ENCODE results near the gene HRAS. TPM values are rescaled to one million over a fixed set of nuclear protein-coding genes. Genes with fewer than 3 reads are reported as not detected.

Gene HRAS
- polyA plus RNA-seq, 5 donors, result 27.3 to 63.3 (median 38.2) TPM

DNA sequence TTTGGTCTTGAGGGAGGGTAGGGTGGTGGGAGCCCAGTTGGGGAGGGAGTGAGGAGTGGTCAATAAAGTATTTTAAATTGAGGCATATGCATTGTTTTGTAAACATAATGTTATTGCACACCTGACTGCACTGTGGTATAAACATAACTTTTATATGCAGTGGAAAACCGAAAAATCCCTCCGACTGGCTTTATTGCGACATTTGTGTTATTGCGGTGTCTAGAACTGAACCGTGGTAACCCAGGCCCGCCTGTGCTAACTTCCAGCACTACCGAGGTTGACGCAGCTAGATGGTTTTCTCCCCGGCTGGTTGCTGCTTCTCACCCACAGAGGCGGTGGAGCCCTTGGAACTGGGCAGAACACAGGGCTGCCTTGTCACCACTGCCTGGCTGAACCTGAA, 20.8 kb downstream of the HRAS start:
- no peak for DNase-seq

DNA sequence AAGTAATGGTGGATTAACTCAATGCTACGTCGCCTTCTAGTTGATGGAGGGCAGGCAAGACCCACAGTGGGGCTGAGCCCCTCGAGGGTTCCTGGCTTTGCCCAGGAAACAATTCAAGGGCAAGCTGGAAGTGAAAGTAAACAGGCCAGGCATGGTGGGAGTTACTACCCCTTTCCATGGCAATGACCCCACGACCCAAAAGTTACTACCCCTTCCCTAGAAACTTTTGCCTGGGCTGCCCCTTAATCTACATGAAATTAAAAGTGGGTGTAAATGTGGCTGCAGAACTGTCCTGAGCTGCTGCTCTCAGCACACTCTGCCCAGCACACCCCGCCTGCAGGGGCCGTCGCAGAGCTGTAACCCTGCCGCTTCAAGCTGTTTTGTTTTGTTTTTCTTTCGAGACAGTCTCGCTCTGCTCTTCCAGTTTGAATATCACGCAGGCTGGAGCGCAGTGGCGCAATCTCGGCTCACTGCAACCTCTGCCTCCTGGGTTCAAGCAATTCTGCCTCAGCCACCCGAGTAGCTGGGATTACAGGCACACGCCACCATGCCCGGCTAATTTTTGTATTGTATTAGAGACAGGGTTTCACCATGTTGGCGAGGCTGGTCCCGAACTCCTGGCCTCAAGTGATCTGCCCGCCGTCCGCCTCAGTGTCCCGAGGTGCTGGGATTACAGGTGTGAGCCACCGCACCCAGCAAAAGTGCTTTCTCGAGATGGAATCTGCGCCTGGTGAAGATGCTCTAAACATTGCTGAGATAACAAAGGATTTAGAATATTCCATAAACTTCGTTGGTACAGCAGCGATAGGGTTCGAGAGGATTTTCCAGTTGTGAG, 22.4 kb downstream of the HRAS start:
- DNase-seq, result no peak

DNA sequence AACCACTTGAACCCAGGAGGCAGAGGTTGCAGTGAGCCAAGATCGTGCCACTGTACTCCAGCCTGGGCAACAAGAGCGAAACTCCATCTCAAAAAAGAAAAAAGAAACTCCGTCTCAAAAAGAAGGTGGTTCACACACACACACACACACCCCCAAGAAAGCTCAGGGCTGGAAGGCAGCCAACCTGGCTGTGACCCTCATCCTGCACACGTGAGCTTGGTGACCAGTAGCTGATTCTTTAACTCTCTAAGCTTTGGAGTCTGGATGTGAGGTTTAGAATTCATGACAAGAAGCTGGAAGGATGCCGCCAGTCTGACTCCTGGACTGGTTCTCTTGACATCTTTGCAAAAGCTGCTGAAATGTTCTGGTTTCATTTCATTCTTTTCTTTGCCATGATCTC, 26.4 kb downstream of the HRAS start:
- no peak for DNase-seq

DNA sequence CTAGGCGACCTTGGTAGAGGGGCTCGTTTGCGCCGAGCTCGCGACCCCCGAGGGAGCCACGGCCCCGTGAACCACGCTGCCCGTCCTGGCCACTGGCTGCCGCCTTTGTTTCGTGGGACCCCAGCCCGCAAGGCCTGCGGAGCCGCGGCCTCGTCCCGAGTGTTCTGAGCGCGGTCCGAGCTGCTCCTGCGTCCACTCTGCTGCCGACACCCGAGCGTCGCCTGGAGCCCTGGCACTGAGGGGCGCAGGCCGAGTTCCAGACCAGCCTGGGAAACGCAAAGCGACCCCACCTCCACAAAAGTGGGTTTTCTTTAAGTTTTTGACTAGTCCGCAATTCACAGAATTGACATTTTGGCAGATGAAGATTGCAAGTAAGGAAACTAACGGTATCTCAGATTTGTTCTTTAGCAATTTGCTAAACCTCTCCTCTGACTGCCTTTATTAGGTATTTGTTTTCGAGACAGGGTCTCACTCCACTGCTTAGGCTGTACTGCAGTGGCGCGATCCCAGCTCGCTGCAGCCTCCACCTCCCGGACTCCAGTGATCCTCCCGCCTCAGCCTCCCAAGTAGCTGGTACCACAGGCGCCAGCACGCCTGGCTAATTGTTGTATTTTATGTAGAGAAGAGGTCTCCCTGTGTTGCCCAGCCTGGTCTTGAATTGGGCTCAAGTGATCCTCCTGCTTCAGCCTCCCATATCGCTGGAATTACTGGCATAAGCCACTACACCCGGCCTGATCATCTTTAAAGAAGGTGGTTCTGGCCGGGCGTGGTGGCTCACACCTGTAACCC, 27.5 kb downstream of the HRAS start:
- DNase-seq, result no peak

DNA sequence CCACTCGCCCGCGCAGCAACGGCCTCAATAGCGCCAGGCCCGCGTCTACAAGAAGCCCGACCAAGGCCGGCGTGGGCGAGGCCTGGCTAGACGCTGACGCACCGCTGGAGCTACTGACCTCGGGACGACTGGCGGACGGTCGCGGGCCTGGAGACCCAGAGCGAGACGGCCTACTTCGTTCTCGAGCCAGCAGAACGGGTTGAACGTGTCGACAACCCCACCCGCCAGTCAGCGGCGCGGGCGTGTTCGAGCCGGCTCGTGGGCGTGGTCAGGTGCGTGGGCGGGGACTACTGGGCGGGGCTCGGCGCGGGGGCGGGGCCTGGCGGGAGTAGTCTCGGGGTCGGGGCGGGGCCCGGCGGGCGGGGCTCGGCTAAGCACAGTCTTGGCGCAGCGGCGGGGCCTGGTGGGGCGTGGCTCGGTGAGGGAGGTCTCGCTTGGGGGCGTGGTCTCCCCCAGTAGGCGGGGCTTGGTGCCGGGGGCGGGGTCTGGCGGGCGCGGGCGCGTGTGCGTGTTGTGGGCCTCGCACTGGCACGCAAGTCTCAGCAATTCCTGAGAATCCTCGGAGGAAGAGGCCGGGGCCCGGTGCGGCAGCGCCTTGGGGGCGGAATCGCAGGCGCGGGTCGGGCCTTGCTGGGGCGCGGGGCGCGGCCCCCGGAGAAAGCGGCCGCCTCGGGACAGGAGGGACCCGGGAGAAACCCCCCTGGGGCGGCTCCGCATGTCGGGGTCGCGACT, 28.2 kb downstream of the HRAS start, which contains the start of gene RNH1:
TSS of gene RNH1 (minus strand) at position 248 of the 732 bp plus-strand sequence. CDS start 5,080 bp downstream, outside the sequence.
- peak; percentile 91 to 92 for DNase-seq

DNA sequence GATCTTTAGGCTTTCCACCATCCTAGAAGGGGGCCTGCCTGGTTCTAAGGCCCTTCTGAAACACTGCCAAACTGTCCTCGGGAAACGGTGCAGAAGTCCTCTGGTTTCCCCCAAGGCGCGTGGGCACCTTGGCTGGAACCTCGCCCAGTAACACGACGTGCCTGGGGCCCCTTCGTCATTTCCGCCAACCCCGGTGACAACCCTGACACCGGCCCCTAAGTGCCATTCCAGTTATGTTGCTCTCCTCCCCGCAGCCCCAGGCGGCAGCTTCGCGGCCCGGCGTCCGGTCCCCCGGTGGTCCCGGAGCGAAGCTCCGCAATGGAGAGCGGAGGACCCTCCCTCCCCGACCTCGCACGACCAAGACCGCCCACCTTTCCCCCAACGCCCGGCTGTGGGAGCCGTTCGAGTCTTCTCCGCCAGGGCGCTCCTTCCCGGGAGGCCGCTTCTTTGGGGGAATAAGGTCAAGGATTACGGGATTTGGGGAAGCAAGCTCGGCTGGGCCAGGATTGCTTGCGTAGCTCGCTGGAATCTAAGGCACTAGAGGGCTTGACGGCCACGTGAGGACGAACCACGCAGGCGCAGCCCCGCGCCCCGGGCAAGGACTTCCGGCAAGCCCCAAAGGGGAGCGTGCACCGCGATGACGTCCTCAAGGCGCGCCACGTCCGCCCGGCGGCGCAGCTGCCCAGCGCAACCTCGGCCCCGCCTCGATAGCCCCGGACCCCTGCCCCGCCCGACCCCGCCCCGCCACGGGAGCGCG, 29.0 kb downstream of the HRAS start:
- peak; percentile 98 for DNase-seq

DNA sequence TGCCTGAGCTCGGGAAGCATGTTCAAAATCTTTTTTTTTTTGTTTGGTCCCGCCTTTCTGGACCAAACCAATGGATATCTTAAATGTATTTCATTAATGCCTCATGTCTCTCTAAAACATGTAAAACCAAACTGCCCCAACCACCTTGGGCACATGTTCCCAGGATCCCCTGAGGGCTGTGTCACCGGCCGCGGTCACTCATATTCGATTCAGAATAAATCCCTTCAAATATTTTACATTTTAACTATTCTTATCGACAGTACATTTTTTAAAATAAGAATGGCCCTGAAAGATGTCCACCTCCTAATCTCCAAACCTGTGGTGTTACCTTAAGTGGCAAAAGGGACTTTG, 30.4 kb downstream of the HRAS start:
- DNase-seq, result no peak

DNA sequence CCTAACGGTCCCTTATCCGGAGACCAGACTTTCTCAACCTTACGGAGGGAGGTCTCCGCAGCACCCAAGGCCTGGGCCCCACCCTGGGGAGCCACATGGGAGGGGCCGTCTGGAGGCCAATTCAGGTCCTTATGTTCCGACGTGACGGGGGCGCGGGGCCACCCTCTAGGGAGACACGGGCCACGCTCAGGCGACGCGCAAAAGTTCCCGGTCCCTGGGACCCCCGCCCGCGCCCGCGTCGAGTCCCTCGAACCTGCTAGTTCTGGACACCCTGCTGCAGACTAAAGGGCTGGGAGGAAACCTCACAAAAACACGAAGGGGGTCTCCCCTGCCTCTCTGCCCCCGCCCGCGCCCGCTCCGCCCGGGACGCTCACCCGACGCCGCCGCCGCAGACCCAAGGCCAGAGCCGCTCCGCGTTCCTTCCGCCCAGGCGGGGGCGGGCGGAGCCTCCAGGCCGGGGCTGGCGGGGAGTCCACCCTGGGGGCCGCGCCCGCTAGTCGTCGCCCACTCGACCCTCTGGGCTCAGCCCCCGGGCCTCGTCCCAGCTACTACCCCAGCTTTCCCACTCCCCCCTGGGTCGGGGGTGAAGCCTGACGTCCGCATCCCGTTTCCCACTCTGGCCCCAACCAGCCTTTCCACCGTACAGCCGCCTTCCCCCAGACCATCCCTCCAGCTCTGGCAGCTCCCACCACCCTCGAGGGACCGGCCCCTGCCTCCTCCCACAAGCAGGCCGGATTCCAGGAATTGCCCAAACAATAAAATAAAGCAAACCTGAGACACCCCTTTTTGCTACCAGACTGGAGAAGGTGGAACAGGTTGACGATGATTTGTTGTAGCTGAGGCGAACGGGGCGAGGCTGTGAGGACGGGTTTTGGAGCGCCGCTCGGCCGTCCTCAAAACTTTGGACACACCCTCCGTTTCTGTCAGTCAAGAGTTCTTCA, 31.1 kb downstream of the HRAS start:
- DNase-seq, result peak in 1 of 2 donors; percentile 28

DNA sequence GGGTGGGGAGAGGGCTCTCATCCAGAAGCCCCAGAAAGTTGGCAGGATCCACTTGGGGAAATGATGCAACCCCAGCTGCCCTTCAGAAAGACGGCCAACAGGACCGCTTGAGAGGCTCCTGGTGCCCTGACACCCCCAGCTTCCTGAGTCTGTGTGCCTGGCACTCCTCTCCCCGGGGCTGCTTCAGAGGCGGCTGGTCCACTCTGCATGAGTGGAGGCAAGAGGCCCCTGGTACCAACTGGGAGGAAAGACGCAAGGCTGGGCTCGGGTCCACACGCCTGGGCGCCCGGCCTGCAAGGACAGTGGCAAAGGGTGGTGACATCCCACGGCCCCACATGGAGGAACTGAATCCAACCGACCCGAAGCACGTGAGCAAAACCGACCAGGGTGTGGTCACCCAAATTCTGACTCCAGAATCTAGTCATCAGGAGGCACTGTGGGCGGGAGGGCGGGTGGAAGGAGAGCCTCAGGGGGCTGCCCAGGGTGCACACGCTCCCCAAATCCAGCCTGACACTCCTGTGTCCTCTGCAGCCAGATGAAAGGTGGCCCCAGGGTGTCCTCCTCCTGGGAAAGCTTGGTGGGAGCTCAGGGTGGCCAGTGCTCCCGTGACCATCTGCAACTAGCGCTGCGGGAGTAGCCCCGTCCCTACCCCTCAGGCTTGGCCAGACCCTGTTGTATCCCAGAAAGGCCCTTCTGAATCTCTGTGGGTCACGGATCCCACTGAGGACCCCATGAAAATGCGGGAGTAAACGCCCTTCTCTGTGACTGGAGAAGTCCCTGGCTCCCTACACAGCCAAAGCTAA, 32.0 kb downstream of the HRAS start:
- no peak for DNase-seq

DNA sequence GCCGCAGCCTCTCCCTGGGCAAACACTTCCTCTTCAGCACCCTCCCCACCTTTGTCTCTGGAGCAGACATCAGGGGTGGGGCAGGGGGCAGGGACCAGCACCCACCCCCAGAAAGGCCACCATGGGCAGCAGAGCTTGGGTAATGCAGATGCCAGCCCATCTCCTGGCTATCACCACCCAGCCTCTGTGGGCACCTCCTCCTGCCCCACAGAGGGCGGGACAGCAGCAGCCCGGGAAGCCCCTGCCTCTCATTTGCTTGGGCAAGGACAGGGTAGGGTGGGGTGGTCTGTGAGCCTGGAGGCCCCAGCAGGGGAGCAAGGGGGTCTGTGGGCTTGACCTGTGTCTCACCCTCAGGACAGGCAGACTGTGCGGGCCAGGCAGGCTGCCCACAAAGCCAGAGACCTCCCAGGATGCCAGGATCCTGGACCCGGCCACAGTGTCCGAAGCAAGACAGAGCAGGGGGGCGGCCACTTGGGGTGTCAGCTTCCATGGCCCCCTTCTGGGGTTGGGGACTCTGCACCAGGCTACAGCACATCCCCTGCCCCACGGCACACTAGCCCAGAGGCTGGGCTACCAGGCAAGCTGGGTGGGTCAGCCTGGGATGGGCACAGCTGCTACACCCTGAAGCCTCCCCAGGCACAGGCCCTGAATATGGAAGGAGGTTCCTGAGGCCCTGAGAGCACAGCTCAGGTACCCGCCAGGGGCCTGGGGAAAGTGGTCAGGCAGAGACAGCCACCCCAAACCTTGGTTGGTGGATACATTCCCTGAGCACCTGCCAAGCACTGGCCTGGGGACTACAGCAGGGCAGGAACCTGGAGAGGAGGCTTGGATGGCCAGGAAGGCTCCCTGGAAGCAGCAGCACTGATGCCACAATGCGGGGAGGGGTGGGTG, 32.8 kb downstream of the HRAS start:
- no peak for DNase-seq

DNA sequence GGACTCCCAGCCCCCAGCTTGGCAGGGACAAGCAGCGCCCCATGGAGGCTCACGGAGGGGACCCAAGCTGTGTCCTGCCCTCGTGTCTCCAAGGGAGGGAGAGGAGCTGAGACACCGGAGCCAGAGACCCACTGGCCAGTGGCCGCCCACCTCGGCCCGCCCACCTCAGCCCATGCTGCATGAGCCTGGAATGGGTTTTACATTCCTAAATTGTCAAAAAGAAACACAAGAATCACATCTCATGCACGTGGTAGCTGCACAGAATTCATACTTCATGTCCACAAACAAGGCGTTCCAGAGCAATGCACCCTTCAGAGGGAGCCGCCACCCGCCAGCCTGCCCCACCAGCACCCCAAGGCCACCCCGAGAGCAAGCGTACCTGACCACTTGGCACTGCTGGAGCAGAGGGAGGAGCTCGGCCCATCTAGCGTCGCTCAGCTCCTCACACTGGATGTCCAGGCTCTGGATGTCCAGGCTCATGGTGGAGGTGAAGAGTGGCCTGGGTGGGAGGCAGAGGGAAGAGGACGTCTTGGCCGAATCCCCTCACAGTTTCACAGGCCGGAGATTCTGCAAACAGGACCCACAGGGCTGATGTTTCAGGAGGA, 33.6 kb downstream of the HRAS start:
- no peak for DNase-seq

DNA sequence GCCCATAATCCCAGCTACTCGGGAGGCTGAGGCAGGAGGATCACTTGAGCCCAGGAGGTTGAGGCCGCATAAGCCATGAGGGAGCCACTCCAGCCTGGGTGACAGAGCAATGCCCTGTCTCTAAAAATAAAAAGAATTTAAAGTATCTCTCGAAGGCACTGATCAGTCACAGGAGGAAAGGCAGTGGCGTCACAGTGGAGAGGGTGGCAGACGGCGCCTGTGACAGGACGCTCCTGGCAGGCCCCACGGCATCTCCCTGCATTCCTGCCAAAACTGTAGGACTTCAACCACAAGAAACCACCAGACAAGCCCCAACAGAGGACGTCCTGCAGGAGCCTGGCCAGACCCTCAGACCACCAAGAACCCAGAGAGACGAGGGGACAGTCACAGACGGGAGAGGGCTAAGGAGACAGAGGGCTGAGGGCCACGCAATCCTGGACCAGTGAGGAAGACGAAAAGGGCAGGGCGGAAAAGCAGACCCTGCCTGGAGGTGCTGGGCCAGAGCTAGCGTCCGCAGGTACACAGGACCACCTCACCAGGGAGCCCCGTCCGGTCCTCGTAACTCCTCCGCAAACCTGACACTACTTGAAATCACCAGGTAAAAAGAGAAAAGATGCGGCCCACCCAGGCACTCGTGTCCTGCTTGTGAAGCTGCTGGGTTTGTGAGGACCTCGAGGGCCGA, 34.2 kb downstream of the HRAS start:
- DNase-seq, result no peak

DNA sequence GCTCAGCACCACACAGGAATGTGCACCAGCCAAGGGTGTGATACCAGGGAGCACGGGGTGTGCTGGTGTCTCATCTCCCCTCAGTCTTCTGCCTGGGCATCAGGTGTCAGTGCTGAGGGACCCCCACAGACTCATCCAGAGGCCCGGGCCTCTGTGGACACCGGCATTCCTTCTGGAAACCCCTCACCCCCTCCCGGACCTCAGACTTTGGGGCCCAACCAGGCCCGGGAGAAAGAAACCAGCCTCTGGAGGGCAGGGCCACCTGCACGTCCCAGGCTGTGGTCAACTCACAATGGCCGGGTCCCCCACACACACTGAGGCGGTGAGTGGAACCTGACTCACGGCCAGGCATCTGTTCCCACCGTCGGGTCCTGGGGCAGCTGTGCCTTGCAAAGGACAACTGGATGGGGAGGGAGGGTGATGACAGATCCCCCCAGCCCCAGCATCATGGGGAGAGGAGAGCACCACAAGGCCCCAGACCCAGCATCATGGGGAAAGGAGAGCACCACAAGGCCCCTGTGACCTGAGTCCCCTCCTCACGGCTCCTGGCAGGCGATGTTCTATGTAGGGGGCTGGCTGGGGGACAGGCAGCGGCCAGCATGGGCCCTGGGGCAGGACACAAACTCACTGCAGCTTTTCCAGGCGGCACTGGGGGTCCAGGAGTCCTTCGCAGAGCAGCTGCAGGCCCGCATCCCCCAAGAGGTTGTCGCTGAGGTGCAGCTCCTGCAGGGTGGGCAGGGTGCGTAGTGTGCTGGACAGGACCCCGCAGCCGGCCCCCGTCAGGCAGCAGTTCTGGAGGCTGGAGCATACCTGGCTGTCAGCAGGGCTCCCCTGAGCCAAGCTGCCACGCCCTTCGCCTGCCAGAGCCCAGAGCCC, 35.9 kb downstream of the HRAS start:
- no peak for DNase-seq

DNA sequence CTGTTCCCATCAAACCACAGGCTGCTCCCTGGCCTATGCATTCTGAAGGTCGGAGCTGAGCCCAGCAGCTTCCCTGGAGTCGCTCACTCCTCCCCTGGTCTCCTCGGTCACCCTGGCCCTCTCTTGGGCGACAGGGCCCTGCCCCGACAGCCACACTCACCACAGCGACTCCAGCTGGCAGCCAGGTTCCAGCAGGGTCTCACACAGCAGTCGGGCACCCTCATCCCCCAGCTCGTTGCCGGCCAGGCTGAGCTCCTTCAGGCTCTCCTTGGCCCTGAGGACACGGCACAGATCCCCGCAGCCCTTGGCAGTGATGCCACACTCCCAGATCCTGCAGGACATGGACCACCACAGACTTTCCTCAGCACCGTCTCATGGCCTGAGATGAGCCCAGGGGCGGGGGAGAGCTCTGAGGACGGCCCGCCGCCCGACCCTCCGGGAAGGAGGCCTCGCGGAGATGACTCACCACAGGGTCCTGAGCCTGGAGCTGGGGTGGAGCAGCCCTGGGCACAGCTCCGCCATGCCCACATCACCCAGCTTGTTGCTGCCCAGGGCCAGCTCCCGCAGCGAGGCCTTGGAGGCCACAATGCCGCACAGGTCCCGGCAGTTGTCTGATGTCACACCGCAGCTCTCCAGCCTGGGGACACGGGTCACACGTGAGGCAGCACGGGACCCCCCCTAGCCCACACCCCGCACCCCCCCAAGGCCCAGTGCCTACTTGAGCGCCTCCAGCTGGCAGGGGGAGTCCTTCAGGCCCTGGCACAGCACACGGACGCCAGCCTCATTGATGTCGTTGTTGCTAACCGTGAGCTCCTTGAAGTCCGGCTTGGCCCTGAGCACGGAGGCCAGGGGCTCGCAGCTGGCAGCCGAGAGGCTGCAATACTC, 36.8 kb downstream of the HRAS start:
- no peak for DNase-seq

DNA sequence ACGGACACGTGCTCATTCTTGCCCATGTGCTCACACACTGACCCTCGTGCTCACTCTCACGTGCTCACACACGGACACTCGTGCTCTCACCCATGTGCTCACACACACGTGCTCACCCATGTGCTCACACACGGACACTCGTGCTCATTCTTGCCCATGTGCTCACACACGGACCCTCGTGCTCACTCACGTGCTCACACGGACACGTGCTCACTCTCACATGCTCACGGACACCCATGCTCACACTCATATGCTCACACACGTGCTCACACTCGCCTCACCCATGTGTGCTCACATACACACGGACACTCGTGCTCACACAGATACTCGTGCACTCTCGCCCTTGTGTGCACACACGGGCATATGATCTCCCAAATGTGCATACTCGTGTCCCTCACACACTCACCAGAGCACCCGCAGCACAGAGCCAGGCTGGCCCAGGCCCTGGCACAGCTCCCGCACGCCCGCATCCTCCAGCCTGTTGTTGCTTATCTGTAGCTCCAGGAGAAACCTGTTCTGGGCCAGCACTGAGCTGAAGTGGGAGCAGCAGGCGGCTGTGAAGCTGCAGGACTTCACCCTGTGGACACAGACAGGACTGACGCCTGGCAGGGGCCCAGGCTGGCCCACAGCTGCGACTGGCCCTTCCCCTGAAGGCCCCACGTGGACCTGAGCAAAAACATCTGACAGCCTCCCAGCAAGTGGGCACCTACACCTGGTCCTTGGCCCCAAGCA, 37.6 kb downstream of the HRAS start:
- no peak for DNase-seq
